Astrocyte of the cerebellum (primary cell): ENCODE measurements around the gene LZTS2.

Source experiments
- DNase-seq: peaks from one replicate; pipeline ENCODE4 v3.0.0-alpha.2; 2011; ENCODE audit warnings: low read depth
- H3K4me3 ChIP-seq: 2 replicates; pipeline ENCODE4 v1.5.1; 2011; ENCODE audit warnings: mild to moderate bottlenecking, low read depth, low read length, moderate library complexity
- CTCF ChIP-seq: IDR thresholded peaks from 2 replicates; pipeline ENCODE4 v1.5.1; 2012; ENCODE audit warnings: low read length, low read depth, moderate library complexity, mild to moderate bottlenecking; ENCODE audit errors: missing control alignments
- in situ Hi-C: cut with HindIII; loops from 2 replicates; pipeline ENCODE4 v1.10.0; 2017; ENCODE audit warnings: low sequenced_read_pairs

LZTS2 gene

GRCh38 chr10:101015582-101015973, 16.0 kb downstream of the LZTS2 start:
- DNase-seq = no peak
- no peak for TF ChIP-seq CTCF
- in situ Hi-C loops = no loop called here
- no peak overlapping the region for H3K4me3 ChIP-seq

- no peak for TF ChIP-seq CTCF
- no peak overlapping the region for H3K4me3 ChIP-seq
- in situ Hi-C loops = no loop called here
- no peak for DNase-seq
These were observed 17.2 kb downstream of the LZTS2 start for GRCh38 chr10:101016814-101017213.

GRCh38 chr10:101018118-101018599, 18.6 kb downstream of the LZTS2 start:
- H3K4me3 ChIP-seq = no peak overlapping the region
- no peak for DNase-seq
- no peak for TF ChIP-seq CTCF
- in situ Hi-C loops = no loop called here

GRCh38 chr10:101018600-101019439, 19.2 kb downstream of the LZTS2 start:
- TF ChIP-seq CTCF = peak; percentile 76
- H3K4me3 ChIP-seq = no peak overlapping the region
- DNase-seq = no peak
- in situ Hi-C loops = no loop called here

GRCh38 chr10:101019440-101019703, 19.8 kb downstream of the LZTS2 start:
- no peak for DNase-seq
- no peak for TF ChIP-seq CTCF
- H3K4me3 ChIP-seq = no peak overlapping the region
- in situ Hi-C loops = no loop called here

- H3K4me3 ChIP-seq = no peak overlapping the region
- DNase-seq = no peak
- no peak for TF ChIP-seq CTCF
- in situ Hi-C loops = no loop called here
These were observed 20.9 kb downstream of the LZTS2 start for GRCh38 chr10:101020427-101021075.
